HuH-7 (cell line): ENCODE measurements around the gene COL28A1.
A peak's percentile ranks its signal among the peaks of the same experiment; 100 is the strongest.
"Not testable (repeated sequence)": the region's sequence is repeated elsewhere in the genome, so short reads cannot be mapped to it uniquely, and the experiment has no call there.

Source experiments
- DNase-seq: peaks from one replicate; pipeline ENCODE4 v3.0.0; 2011; ENCODE audit warnings: low spot score

Gene COL28A1

GRCh38 chr7:7416031-7416858, 119.4 kb downstream of the COL28A1 start:
- peak; percentile 4 for DNase-seq

DNA sequence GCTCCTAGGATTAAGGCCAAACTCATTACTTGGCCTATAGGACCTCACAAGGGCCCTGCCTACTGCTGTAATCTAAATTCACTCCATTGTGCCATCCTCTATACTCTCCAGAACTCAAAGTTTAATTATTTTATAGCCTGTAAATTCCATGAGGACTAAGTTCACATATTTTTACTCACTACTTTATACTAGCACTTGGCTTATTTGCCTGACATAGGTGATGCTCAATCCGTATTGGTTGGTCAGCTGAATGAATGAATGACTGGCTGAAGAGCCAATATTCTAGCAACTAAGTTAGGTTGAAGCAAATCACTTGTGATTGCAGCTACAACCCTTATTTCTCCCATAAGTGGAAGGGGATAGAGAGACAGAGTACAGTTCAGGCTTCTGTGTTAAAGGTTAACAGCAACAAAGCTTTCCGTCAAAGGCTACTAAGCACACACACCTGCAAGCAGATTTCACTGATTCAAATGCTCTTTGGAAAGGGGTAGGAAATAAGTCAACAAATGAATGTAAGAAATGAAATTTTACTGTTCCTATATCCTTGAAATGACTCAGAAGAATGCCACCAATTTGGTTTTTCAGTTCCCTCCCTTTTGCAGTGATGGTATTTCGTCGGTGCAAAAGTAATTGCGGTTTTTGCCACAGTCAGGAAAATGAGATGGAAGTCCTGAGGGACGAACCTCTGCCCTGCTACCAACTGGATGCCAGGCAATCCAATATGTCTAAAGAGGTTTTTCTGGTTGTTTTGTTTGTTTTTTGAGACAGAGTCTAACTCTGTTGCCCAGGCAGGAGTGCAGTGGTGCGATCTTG, 120.7 kb downstream of the COL28A1 start:
- no peak for DNase-seq

GRCh38 chr7:7408001-7408770, 127.5 kb downstream of the COL28A1 start:
- DNase-seq, result no peak

DNA sequence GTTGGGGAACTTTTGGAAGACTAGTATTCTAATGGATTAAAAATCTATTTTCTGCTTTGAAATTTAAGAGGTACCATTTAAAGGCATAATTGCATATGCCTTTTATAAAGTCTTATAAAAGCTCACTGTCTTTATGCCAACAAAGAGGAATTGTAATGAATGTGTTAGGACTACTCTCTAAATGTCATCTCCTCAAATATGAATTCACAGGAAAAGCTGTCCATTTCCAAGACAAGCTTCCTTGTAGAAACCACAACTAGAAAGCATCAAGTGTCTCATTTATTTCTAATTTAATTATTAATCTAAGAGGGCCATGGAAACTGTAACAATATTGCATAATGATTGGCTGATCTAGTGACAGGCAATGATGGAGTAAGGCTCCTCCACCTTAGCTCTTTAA, 130.2 kb downstream of the COL28A1 start:
- DNase-seq, result no peak

DNA sequence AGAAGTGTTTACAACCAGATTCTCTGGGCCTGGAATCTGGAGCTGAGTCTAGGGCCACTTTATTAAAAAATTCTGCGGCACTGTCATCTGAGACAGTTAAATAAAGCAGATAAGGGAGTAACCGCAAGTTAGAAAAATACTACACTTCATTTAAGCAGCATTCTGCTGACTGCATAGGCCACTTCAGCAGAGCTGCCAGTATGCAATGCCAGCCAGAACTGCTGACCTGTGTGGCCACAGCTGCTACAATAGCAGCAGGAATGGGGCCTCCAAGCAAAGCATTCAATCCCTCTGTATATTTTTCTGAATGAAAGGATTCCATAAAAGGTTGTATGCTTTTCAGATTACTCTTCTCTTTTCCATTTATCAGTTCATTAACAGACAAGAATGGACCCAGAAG, 136.0 kb downstream of the COL28A1 start:
- DNase-seq, result no peak

- DNase-seq, result no peak
Observed at GRCh38 chr7:7395785-7396184, 139.9 kb downstream of the COL28A1 start.

GRCh38 chr7:7388164-7388563, 147.5 kb downstream of the COL28A1 start:
- not testable (repeated sequence) for DNase-seq

DNA sequence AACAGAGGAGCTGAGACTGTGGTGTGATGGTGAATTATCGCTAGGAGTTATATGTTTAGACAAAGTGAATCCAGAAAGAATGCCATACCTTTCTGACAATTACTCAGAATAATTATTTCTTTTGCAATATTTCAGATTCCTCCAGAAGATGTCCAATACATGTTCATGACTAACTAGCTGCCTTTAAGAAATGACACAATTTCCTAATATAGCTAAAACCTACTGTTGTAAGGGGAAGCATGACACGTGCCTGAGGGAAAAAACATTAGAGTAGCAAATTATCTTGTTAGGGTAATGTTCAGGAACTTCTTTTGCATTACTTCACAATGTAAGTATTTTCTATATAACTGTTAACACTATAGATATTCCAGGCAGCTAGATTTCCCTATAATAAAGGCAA, 150.3 kb downstream of the COL28A1 start:
- no peak for DNase-seq

- no peak for DNase-seq
Observed at GRCh38 chr7:7384228-7384627, 151.4 kb downstream of the COL28A1 start.

DNA sequence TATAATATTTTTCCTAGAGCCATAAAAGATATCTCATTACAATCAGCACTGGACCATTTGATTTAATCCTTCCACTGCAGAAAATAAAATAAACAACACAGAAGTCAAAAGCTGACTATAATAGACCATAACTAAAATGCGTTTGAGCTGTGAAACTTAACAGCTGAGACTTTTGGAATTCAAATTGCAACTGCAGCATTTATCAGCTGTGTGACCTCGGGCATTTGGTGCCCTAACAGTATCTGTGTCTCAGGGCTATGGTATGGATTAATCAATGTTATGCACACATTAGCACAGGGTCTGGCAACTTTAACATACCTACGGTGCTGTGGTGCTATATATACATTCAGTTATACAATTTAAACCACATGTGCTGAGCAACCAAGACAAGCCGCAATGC, 160.1 kb downstream of the COL28A1 start:
- no peak for DNase-seq

GRCh38 chr7:7370076-7370475, 165.6 kb downstream of the COL28A1 start:
- DNase-seq, result no peak

DNA sequence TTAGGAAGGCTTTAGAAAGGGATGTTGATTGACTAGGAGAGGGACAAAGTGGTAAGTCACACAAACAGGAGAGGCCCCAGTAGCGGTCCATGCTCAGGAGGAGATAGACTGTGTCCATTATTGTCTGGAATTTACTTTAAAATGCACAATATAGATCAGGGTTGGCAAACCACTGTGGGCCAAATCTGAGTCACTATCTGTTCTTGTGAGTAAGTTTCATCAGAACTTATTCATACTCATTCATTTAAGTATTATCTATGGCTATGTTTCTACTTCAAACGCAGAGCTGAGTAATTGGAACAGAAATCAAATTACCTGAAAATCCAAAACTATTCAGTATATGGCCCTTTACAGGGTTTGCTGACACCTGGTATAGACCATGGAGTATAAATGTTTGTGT, 166.5 kb downstream of the COL28A1 start:
- no peak for DNase-seq

DNA sequence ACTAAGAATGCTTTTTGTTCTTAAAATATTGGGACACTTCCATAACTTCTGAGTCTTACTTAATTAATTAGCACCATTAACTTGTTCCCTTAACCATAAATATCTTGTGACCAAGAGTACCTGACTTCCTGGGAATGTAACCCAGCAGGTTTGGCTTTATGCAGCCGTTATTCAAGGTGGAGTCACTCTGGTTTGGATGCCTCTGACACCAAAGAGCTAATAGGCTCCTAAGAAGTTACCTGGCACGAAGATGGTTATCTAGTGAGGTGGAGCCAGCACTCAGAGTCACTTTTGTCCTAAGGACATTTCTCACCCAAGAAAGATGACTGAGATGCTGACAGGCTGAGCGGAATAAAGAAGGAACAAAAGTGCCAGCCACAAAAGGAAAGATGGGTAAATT, 181.0 kb downstream of the COL28A1 start:
- no peak for DNase-seq

GRCh38 chr7:7352845-7353244, 182.8 kb downstream of the COL28A1 start:
- DNase-seq, result no peak

DNA sequence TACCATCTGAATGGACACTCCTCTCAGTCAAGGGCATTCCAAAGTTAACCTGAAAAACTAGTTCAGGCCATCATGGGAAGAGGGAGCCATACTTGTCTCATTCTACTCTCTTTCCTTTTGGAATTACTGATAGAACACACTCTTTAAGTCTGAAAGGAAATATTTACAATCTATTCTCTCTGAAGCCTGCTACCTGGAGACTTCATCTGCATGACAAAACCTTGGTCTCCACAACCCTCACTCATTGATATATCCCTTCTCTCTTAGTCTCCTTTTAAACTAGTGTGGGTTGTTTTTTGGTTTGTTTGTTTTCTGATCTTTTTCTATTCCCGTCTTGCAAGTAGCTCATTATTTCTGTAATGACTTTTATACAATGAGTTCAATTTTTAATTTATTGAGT, 183.8 kb downstream of the COL28A1 start:
- no peak for DNase-seq

- no peak for DNase-seq
Observed at GRCh38 chr7:7351156-7351555, 184.5 kb downstream of the COL28A1 start.

GRCh38 chr7:7349156-7349555, 186.5 kb downstream of the COL28A1 start:
- DNase-seq, result no peak

- DNase-seq, result no peak
Observed at GRCh38 chr7:7347045-7347444, 188.6 kb downstream of the COL28A1 start.

DNA sequence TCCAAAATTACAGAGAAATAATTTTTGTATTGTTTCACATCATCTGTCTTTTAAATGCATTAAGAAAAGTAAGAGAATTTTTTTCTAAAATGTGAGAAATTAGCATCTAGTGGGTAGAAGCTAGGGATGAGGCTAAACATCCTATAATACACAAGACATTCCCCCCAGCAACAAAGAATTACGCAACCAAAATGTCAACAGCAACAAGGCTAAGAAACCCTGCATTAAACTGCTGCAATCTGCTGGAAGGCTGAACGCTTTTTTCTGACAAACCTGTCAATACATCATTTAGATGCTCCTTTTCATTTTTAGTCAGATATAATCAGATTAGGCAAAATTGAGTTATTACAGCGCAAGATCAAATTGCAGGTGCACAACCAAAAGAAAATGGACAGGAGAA, 191.1 kb downstream of the COL28A1 start:
- DNase-seq, result no peak

DNA sequence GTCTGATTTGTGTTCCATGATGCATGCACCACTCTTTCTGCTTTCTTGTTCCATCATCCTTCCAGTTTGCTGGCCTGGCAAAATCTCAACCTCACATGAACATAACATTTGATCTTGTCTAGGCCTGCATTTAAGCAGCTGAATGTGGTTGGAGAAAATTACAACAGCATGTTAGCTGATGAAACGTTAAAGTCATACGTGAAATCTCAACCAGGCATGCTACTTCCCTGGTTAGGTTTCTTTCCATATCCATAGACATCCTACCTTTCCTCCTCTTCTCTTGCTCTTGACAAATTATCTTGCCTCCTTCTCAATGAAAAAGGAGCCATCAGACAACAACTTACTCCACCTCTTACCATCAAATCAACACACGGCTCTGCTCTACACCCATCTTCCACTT, 199.8 kb downstream of the COL28A1 start:
- DNase-seq, result no peak

GRCh38 chr7:7335215-7335614, 200.5 kb downstream of the COL28A1 start:
- no peak for DNase-seq

DNA sequence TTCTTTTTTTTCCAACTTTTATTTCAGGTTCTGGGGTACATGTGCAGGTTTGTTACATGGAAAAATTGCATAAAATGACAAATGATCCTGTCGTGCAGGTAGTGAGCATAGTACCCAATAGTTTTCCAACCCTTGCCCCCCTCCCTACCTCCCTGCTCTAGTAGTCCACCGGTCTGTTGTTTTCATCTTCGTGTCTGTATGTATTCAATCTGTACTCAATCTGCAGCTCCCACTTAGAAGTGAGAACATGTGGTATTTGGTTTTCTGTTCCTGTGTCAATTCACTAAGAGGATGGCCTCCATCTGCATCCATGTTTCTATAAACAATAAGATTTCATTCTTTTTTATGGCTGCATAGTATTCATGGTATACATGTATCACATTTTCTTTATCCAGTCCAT, 202.1 kb downstream of the COL28A1 start:
- no peak for DNase-seq

DNA sequence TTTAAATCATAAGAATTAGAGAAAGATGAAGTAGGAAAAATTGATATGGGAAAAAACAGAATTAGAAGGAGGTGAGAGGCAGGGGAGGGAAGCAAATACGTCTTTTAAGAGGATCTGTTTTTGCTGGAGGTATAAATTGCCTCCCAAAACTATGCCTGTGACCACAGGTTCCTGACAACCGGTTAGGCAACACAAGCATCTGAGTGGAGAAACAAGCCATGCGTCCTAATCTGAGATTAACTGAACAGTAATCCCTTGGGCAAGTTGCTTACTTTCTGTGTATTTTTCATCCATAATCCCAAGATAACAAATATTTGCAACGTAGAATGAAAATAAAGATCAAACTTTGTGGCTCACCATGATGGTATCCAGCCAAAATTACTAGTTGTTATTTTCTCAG, 204.2 kb downstream of the COL28A1 start:
- no peak for DNase-seq
